HG02885 (cell line): Measurements from ENCODE around the gene ARHGEF28.

Experiments
- ATAC-seq: cut with Tn5 transposase; IDR thresholded peaks from one replicate; pipeline ENCODE4 v1.9.1; 2021; ENCODE audit warnings: mild to moderate bottlenecking; ENCODE audit not compliant: unreplicated experiment, poor library complexity

The ARHGEF28 gene

DNA sequence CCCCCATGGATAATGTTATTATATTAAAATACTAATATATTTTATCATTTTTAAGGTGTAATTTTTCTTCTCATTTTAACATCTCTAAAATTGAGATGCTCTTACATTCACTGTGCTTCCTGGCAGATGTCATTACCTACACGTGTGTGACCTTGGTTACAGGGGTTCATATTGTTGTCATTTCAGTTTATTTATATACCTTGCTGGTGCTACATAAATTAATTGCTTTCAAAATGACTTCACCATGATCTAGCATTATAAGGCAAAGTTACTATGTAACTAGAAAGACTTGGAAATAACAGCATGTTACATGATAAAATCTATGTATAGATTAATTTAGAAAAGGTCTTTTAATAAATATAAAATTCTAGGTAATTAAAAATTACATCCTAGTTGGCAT is 60.9 kb downstream of the ARHGEF28 start:
- ATAC-seq = no peak

GRCh38 chr5:73687357-73687756 is 61.4 kb downstream of the ARHGEF28 start:
- peak; percentile 74 for ATAC-seq

- no peak for ATAC-seq
These were observed 64.0 kb downstream of the ARHGEF28 start for GRCh38 chr5:73690015-73690414.

GRCh38 chr5:73691302-73692080 is 65.5 kb downstream of the ARHGEF28 start:
- ATAC-seq = no peak

GRCh38 chr5:73692166-73692640 is 66.2 kb downstream of the ARHGEF28 start:
- ATAC-seq = peak; percentile 55

- ATAC-seq = no peak
These were observed 67.0 kb downstream of the ARHGEF28 start for GRCh38 chr5:73692981-73693380.

GRCh38 chr5:73693573-73694061 is 67.6 kb downstream of the ARHGEF28 start:
- ATAC-seq = peak; percentile 33

DNA sequence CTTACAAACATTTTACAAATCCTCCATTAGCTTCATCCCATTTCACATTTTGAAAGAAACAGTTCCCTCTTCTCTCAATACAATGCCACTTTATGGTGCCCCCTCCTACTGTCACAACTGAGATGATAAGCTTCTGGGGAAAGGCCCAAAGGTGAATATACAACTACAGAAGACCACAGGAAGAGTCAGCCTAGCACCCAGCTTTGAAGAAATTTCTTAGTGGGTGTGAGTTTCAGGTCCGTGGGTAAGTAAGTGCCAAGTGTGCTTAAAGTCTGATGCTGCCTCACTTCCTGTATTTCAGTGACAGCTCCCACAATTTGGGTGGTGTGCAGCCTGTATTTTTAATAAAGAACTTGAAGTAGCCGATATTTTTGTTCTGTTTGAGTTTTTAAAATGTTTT is 68.1 kb downstream of the ARHGEF28 start:
- peak; percentile 66 for ATAC-seq

GRCh38 chr5:73698011-73698410 is 72.0 kb downstream of the ARHGEF28 start:
- no peak for ATAC-seq

- no peak for ATAC-seq
These were observed 75.6 kb downstream of the ARHGEF28 start for GRCh38 chr5:73701566-73701965.

- ATAC-seq = no peak
These were observed 76.5 kb downstream of the ARHGEF28 start for GRCh38 chr5:73702534-73702933.

- no peak for ATAC-seq
These were observed 77.0 kb downstream of the ARHGEF28 start for GRCh38 chr5:73702951-73703350.

- no peak for ATAC-seq
These were observed 79.4 kb downstream of the ARHGEF28 start for GRCh38 chr5:73705364-73705763.

GRCh38 chr5:73706963-73707362 is 81.0 kb downstream of the ARHGEF28 start:
- no peak for ATAC-seq

DNA sequence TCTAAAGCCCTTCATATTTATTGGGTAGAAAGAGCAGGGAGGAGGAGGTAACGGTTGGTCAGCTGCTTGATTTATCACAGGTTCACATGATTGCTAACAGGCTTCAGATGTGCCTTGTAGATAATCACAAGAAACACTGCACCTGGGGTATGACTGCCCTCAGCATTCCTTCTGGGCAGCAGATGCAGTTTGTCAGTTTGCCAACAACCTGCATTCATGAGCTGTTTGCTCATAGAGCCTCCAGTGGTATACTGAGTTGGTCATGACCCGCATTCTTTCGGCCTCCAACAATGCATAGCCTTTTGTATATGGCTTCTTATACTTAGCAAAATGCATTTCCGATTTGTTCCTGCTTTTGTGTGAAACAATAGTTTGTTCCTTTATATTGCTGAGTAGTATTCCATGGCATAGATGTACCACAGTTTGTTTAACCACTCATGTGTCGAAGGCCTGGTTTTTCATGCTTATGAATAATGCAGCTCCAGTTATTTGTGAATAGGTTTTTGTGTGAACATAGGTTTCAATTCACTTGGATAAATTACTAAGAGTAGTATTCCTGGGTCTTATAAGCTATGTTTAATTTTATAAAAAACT is 83.6 kb downstream of the ARHGEF28 start:
- no peak for ATAC-seq

GRCh38 chr5:73716284-73716808 is 90.3 kb downstream of the ARHGEF28 start:
- ATAC-seq = no peak

- no peak for ATAC-seq
These were observed 92.8 kb downstream of the ARHGEF28 start for GRCh38 chr5:73718762-73719161.

DNA sequence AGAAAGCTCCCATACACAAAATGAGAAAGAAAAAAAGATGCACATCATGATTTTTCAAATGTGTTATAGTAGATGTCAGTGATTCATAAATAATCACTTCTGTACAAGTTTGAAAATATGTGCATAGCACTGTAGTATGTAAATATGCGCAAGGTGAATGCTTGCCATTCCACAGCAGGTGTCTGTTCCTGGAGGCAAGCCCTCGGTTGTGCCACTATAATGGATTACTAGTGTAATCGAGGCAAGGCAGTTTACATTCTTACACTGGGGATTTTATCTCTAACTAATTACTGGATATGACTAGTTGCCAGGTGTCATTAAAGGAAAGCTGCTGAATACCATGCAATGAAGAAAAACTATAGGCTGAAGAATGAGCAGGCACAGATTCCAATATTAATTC is 93.6 kb downstream of the ARHGEF28 start:
- ATAC-seq = no peak

- ATAC-seq = no peak
These were observed 96.2 kb downstream of the ARHGEF28 start for GRCh38 chr5:73722231-73722630.

DNA sequence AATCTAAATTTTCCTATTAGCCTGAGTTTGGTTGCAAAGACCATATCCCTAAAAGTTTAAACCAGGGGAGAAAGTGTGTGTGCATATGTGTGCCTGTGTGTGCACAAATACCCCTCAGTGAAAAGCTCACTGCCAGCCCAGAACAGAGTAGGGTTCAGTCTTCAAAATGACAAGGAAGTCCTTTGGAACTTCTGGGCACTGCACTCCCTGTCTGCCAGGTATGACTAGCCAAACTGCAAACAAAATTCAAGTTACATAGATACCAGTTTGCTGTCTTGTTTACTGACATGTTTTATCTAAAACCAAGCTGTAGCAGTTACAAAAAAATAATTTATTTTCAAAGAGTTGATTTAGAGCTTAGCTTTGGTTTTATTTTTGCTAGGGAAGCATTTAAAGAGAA is 100.1 kb downstream of the ARHGEF28 start:
- no peak for ATAC-seq

DNA sequence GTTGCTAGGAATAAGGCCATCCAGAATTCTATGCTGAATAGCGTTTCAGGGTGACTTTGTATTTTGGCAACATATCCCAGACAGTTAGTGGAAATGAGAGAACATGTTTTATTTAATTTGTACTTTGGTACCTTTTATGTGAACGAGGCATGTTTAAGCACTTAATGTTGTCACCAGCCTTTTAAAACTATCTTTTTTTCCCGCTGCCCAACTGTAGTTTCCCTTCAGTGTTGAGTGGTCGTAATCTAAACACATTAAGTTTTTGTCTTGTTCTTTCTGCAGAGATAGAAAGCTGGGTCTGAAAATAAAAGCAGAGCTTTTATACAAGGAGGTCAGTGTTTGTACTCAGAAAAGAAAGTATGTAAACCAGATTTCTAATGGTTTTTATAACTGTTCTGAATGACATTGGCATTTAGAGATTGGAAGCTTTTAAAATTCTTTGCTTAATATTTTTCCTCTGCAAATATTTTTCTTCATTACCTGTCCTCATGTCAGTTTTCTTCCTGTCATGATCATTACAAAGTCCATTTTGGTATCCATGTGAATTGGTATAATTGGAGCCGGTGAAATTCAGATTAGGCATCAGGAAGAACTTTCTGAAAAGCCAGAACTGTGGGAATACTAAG is 100.7 kb downstream of the ARHGEF28 start:
- no peak for ATAC-seq
